Osteoblast (primary cell): Measurements from ENCODE around the gene ENOX1. TPM values are rescaled to one million over a fixed set of nuclear protein-coding genes. Genes with fewer than 3 reads are reported as not detected.

Experiments
- DNase-seq: peaks from one replicate; pipeline ENCODE4 v3.0.0; 2011; ENCODE audit warnings: low spot score, mixed read lengths; ENCODE audit not compliant: insufficient read length; ENCODE audit errors: missing footprints
- H2AFZ ChIP-seq: 2 replicates; pipeline ENCODE4 v1.6.0; 2011; ENCODE audit warnings: mild to moderate bottlenecking, low read length
- H3K27ac ChIP-seq: 2 replicates; pipeline ENCODE4 v1.5.1; 2011; ENCODE audit warnings: mild to moderate bottlenecking, low read depth, low read length, moderate library complexity
- H3K27me3 ChIP-seq: 2 replicates; pipeline ENCODE4 v1.6.0; 2012; ENCODE audit warnings: mild to moderate bottlenecking, control low read depth, inconsistent platforms, low read length, moderate library complexity; ENCODE audit not compliant: insufficient read depth
- H3K36me3 ChIP-seq: 2 replicates; pipeline ENCODE4 v1.5.1; 2011; ENCODE audit warnings: mild to moderate bottlenecking, low read length, control low read depth, moderate library complexity; ENCODE audit not compliant: insufficient read depth
- H3K4me1 ChIP-seq: 2 replicates; pipeline ENCODE4 v1.5.1; 2011; ENCODE audit warnings: mild to moderate bottlenecking, low read length, control low read depth, moderate library complexity; ENCODE audit not compliant: insufficient read depth
- H3K4me2 ChIP-seq: 2 replicates; pipeline ENCODE4 v1.6.0; 2011; ENCODE audit warnings: mild to moderate bottlenecking, low read length; ENCODE audit not compliant: insufficient read depth
- H3K4me3 ChIP-seq: fragments of 200-600 bp; sonication (generic); 3 replicates; pipeline ENCODE4 v1.5.1; 2012; ENCODE audit warnings: mild to moderate bottlenecking, low read length, inconsistent platforms; ENCODE audit not compliant: insufficient read depth
- H3K79me2 ChIP-seq: 2 replicates; pipeline ENCODE4 v1.6.0; 2012; ENCODE audit warnings: mild to moderate bottlenecking, low read length, control low read depth, inconsistent platforms; ENCODE audit not compliant: insufficient read depth
- H3K9me3 ChIP-seq: 2 replicates; pipeline ENCODE4 v1.5.1; 2011; ENCODE audit warnings: low read depth, low read length, control low read depth
- H4K20me1 ChIP-seq: 2 replicates; pipeline ENCODE4 v1.6.0; 2012; ENCODE audit warnings: mild to moderate bottlenecking, low read length, control low read depth; ENCODE audit not compliant: insufficient read depth
- CTCF ChIP-seq: IDR thresholded peaks from 2 replicates; pipeline ENCODE4 v1.5.1; 2011; ENCODE audit warnings: mild to moderate bottlenecking, low read depth, low read length, moderate library complexity; ENCODE audit errors: extremely low read depth
- total RNA-seq: library from RNA; depleted of rRNA; stranded (reverse); fragments of >200 nt; gene quantifications from 2 replicates; pipeline ENCODE4 v1.2.3, GENCODE V29; 2012

Gene ENOX1
- total RNA-seq, 1 donor: 5.4 TPM

GRCh38 chr13:43388282-43389034 lies 398.3 kb downstream of the ENOX1 start:
- H3K9me3 ChIP-seq: no peaks in the 10 kb centered on the region
- DNase-seq: no peak
- H3K4me1 ChIP-seq: peaks cover 2% of the 10 kb centered on the region
- no peak overlapping the region for H3K4me2 ChIP-seq
- no peaks in the 10 kb centered on the region for H4K20me1 ChIP-seq
- no peak overlapping the region for H3K27ac ChIP-seq
- no peak for TF ChIP-seq CTCF
- H2AFZ ChIP-seq: no peak overlapping the region
- H3K4me3 ChIP-seq: no peak overlapping the region
- no peaks in the 10 kb centered on the region for H3K36me3 ChIP-seq
- H3K27me3 ChIP-seq: no peaks in the 10 kb centered on the region
- H3K79me2 ChIP-seq: no peaks in the 10 kb centered on the region

- Histone ChIP-seq H3K27ac (no peak overlapping the region), H3K27me3 (no peaks in the 10 kb centered on the region), H3K9me3 (no peaks in the 10 kb centered on the region), H3K36me3 (no peaks in the 10 kb centered on the region), H3K4me1 (peaks cover 2% of the 10 kb centered on the region), H2AFZ (no peak overlapping the region), H3K79me2 (no peaks in the 10 kb centered on the region), H3K4me2 (no peak overlapping the region), H4K20me1 (no peaks in the 10 kb centered on the region), H3K4me3 (no peak overlapping the region)
- no peak for DNase-seq
- no peak for TF ChIP-seq CTCF
Measured at GRCh38 chr13:43387880-43388279, 398.9 kb downstream of the ENOX1 start.

GRCh38 chr13:43383498-43384165 lies 403.1 kb downstream of the ENOX1 start:
- Histone ChIP-seq H3K4me1 (no peaks in the 10 kb centered on the region), H3K36me3 (no peaks in the 10 kb centered on the region), H3K27me3 (no peaks in the 10 kb centered on the region), H4K20me1 (no peaks in the 10 kb centered on the region), H3K79me2 (no peaks in the 10 kb centered on the region), H3K27ac (no peak overlapping the region), H3K4me3 (no peak overlapping the region), H2AFZ (no peak overlapping the region), H3K9me3 (no peaks in the 10 kb centered on the region), H3K4me2 (no peak overlapping the region)
- TF ChIP-seq CTCF: no peak
- no peak for DNase-seq

- H3K9me3 ChIP-seq: no peaks in the 10 kb centered on the region
- H3K27ac ChIP-seq: no peak overlapping the region
- no peak overlapping the region for H2AFZ ChIP-seq
- no peak for DNase-seq
- H3K4me2 ChIP-seq: no peak overlapping the region
- no peaks in the 10 kb centered on the region for H3K27me3 ChIP-seq
- H3K36me3 ChIP-seq: no peaks in the 10 kb centered on the region
- no peak overlapping the region for H3K4me3 ChIP-seq
- H4K20me1 ChIP-seq: no peaks in the 10 kb centered on the region
- no peaks in the 10 kb centered on the region for H3K79me2 ChIP-seq
- no peak for TF ChIP-seq CTCF
- peaks cover 29% of the 10 kb centered on the region for H3K4me1 ChIP-seq
Measured at GRCh38 chr13:43379738-43380137, 407.0 kb downstream of the ENOX1 start.
